ENCODE data around the gene AGAP1.
"Not testable (repeated sequence)": the region's sequence is repeated elsewhere in the genome, so short reads cannot be mapped to it uniquely, and the experiment has no call there.

AGAP1 gene

GRCh38 chr2:235922839-235923238, 429.0 kb downstream of the AGAP1 start:
- DNase-seq (ENCODE audit: low read depth) = no peak

DNA sequence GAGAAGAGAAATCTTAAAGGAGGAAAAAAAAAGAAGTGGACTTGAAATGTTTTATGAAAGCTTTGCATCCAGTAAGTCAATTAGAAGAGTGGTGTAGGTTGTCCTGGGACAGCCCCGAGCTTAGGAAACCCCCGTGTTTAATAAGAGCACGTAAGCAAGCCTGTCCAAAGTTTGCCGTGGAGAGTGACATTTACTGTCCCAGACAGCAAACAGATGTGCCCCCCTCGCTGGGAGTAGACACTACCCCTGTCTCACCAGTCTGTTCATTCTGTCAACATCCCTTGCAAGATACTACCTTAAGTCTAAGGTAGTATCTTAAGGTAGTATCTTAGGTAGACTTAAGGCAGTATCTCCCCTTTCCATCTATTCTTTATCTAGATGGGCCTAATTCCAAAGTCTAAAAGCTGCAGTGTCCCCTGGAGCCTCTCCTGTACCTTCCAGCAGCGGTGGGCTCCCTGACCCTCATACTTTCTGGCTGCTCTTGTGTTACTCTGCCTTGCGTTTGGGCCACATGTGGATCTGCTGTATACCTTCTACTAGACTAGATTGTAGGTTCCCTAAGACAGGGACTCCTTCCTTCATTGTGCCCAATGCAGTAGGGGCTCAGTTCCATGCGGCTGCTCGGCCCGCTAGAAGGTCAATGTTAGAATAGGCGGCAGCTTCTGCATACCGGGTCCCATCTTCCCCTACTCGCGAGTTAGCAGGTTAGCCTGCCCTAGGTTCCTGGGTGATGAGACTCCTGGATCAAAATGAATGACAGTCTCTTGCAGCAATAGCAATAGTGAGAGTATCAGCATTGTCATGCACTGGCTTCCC, 430.2 kb downstream of the AGAP1 start:
- no peak for DNase-seq (ENCODE audit: low read depth)

DNA sequence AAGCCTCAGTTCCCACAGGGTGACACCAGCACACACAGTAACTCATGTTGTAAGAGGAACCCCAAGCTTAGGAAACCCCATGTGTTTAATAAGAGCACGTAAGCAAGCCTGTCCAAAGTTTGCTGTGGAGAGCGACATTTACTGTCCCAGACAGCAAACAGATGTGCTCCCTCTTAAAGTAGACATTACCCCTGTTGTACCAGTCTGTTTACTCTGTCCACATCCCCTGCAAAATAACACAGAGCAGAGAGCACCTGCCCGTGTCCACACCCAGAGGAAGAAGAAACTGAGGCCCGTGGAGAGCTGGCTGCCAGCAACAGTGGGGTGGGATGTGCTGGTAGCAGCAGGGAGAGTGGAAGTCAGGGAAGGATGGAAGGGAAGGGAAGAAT, 430.8 kb downstream of the AGAP1 start:
- no peak for DNase-seq (ENCODE audit: low read depth)

DNA sequence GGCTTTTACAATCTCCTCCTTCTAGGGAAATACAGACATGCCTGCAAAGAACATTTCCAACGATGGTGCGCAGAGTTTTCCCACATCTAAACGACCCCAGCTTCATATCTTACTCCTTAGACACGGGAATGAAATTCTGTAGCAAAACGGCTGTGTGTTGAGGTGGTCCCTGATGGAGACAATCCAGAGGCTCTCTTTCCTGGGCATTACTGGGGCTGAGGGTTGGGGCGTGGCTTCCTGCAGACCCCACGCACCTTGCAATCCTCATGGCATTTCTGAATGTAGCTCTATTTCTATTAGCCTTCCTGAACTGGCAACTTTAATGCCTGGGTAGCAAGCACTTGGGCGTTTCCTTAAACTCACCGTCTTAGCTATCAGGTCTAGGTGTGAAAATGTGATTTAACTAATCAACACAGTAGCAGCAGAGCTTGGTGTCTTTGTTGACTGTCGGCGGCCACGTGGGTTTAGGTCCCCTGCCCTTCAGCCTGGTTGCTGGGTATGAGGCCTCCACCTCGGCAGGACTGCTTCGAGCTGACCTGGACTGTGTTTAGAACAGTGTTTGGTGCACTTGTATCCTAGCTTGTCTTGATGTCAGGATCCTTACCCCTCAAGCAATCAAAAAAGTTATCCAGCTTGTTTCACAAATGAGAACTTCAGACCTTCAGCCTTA, 431.5 kb downstream of the AGAP1 start:
- no peak for DNase-seq (ENCODE audit: low read depth)

- no peak for DNase-seq (ENCODE audit: low read depth)
Measured at GRCh38 chr2:235926229-235926628, 432.4 kb downstream of the AGAP1 start.

DNA sequence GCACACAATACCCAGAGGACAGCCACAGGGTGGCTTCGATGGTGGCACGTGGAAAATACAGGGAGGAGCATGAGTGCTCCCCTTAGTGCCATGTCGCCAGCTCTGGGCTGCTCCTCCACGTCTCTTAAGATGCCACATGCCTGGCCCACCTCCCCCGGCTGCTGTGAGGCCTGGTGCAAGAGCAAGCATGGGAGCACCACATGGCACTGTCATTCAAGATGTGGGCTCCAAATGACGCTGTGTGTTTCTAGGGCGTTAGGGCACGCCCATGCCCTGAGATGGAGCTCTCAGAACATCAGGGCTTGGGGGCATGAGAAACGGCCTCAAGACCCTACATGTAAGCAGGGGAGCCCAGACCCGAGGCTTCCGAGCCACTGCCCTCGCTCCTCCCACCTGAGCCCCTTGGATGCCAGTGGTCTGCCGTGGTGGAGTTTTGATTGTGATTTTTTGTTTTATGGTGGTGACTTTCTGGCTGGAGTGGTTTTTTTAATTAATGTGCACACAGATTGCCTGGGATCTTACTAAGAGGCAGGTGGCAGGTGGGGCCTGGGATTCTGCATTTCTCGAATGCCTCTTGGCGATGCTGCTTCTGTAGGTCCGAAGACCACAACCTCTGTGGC, 435.0 kb downstream of the AGAP1 start:
- no peak for DNase-seq (ENCODE audit: low read depth)

GRCh38 chr2:235930701-235931100, 436.9 kb downstream of the AGAP1 start:
- no peak for DNase-seq (ENCODE audit: low read depth)

DNA sequence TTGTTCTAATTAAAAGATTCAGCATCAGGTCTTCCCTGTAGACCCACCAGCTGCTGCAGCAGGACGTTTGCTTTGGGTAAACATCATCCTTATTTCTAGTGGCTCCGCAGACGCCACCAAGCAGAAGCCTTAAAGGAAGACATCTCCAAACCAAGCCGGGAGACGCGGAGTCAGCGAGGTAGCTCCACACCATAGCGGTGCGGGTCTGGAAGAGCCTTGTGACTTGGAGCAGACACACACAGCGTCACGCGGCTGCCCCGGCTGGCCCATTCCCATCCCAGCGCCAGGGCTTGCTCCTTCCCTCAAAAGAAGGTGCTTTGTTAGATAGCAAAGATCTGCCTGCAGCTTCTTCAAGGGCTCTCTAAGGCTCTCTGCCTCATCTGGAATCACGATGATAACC, 437.8 kb downstream of the AGAP1 start:
- DNase-seq (ENCODE audit: low read depth) = no peak

DNA sequence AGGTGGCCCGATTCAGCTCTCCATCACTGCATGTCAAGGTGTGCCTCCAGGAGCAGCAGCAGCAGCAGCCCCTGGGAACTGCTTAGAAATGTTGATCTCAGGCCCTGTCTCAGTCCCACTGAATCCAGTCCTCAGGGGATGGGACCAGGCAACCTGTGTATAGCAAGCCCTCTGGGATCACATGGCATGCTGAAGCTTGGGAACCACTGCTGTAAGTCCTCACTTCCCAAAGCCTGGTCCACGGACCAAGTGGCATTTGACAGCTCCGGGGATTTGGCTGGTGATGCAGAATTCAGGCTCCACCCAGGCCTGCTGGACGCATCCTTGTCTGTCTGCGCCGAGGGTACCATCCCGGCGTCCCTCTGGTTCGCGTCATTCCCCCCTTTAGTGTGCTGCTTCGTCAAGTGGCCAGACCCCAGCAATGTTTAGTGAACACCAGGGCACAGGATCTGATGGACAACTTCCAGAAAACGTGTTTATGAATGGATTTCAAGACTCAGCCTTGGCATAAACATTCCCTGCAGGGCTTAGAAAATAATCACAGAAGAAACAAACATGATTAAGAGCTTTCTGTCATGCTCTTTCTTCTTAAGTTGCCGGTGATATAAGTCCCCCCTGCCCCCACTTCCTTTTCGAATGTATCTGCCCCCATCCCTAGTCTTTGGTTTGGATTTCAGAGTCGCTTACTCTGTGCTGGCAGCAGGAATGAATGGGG, 440.4 kb downstream of the AGAP1 start:
- no peak for DNase-seq (ENCODE audit: low read depth)

- DNase-seq (ENCODE audit: low read depth) = no peak
Measured at GRCh38 chr2:235934774-235935484, 441.1 kb downstream of the AGAP1 start.

GRCh38 chr2:235935773-235936172, 441.9 kb downstream of the AGAP1 start:
- no peak for DNase-seq (ENCODE audit: low read depth)

- DNase-seq (ENCODE audit: low read depth) = no peak
Measured at GRCh38 chr2:235936493-235936892, 442.6 kb downstream of the AGAP1 start.

DNA sequence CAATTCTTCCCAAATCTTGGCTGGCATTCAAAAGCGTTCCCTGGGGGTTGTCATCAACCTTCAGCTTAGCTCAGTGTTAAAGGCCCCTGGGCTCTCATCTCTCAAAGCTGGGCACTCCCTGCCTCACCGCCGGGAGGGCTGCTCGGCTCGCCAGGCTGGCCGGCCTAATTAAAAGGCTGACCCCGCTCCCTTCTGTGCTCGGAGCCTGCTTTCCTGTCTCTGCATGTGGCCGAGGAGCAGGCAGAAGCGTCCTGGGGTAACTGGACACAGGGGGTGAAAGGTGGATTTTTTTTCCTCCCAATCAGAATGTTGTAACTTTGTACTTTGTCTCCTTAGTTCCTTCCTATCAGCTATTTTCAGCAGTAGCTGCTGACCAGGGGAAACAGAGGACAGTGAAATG, 443.2 kb downstream of the AGAP1 start:
- no peak for DNase-seq (ENCODE audit: low read depth)

- DNase-seq (ENCODE audit: low read depth) = no peak
Measured at GRCh38 chr2:235937526-235937925, 443.7 kb downstream of the AGAP1 start.

DNA sequence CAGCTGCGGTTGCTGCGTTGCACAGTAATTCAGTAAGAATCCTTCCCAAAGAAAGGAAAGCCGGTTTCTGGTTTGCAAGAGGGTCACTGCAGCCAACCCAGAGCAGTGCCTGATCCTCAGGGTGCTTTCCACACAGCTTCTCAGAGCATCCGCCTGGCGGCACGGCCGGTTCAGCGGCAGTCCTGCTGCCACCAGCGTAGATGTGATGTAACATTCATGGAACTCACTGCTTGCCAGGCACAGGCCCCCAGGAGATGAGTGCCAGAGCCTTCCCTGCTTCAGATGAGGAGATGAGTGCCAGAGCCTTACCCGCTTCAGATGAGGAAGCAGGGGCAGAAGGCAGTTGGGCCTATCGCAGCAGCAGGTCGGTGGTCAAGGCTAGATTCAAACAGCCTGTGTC, 444.1 kb downstream of the AGAP1 start:
- DNase-seq (ENCODE audit: low read depth) = no peak

GRCh38 chr2:235938611-235939010, 444.8 kb downstream of the AGAP1 start:
- DNase-seq (ENCODE audit: low read depth) = no peak

GRCh38 chr2:235939471-235939870, 445.6 kb downstream of the AGAP1 start:
- no peak for DNase-seq (ENCODE audit: low read depth)

GRCh38 chr2:235940330-235940729, 446.5 kb downstream of the AGAP1 start:
- DNase-seq (ENCODE audit: low read depth) = no peak

DNA sequence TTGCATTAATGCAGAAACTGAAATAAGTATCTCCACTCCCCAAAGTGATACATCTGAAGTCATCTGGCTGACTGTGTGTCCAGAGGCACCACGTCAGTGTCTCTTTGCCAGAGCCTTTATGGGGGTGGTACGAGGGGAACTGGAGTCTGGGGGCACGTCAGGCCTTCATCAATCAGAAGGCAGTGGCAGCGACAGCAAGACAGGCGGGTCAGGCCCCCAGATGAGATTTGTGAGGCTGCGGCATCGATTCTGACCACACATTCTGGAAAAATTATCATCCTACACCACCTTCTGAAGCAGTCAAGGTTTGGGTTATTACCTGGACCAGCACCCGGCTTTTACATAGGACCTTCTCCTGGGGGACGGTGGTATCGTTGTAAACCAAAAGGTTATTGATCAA, 450.7 kb downstream of the AGAP1 start:
- no peak for DNase-seq (ENCODE audit: low read depth)

GRCh38 chr2:235945608-235946140, 451.8 kb downstream of the AGAP1 start:
- DNase-seq (ENCODE audit: low read depth) = no peak

GRCh38 chr2:235946590-235946989, 452.7 kb downstream of the AGAP1 start:
- DNase-seq (ENCODE audit: low read depth) = no peak

- not testable (repeated sequence) for DNase-seq (ENCODE audit: low read depth)
Measured at GRCh38 chr2:235947055-235947454, 453.2 kb downstream of the AGAP1 start.

Data from activated gamma-delta T cell treated with anti-CD3 and anti-CD28 coated beads, Interleukin-2, amount 50 U/mL, for 16 hours (primary cell).